GM19193 (cell line): ENCODE measurements around the gene CDH23.
A peak's percentile ranks its signal among the peaks of the same experiment; 100 is the strongest.

Experiments
- POLR2A ChIP-seq: IDR thresholded peaks from 4 replicates; pipeline ENCODE4 v1.6.1; 2011; ENCODE audit not compliant: insufficient read depth, insufficient read length; ENCODE audit errors: extremely low read depth

The CDH23 gene

DNA sequence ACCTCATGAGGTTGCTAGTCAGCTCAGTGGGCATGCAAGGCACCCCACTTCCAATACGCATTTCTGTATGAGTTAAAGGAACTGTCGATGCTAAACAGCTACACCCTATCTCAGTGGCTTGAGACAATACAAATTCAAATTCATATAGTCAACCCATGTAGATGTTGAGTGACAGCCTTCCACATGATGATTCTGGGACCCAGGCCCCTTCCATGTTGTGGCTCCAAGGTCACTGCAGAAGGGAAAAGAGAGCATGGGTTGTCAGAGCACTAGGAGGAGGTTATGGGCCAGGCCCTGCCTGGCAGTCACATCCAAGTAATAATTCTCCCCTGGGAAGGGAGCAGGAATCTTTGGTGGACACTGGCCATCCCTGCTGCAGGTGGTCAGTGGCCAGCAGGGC lies 294.7 kb downstream of the CDH23 start:
- no peak for TF ChIP-seq POLR2A

DNA sequence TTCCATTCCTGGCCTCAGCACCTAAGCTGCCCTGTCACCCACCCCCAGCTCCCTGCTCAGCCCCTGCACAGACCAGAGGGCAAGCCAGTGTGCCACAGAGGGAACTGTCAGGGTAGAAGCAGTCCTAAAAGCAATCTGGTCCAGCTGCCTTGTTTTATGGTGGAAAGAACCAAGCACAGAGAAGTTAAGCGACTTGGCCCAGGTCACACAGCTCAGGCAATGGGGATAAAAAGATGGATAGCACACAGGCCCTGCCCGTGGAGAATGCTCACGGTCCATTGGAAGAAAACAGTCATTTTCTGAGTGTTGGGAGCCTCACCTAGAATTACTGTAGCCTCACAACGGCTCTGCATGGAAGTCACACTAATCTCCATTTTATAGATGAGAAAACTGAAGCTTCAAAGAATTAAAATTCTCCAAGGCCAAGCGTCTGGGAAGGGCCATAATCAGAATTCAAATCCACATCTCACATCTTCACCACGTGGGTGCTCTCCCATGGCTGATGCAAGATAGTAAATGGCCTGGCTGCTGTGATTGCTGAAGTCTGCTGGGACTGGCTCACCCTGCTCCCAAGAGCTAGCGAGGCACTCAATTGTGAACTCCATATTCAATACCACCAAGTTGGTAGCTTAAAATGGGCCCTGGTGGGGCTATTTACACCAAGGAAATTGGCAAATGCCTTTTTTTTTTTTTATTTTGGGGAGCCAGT lies 296.0 kb downstream of the CDH23 start:
- TF ChIP-seq POLR2A, result no peak

DNA sequence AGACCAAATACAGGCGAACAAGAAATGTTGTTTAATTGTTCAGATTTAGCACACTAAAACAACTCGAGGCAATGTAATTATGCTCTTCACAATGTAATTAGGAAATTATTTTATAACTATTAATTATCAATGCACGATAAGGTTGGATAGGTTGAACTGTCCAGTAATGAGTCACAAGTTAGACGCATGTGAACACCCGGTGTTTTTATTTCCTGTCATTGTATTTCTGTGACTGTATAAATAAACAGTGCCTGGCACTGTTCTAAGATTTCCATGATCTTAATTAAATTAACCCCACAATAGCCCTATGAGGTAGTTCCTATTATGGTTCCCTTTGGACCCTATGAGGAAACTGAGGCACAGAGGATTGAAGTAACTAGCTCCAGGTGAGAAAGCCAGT lies 296.7 kb downstream of the CDH23 start:
- TF ChIP-seq POLR2A, result no peak

DNA sequence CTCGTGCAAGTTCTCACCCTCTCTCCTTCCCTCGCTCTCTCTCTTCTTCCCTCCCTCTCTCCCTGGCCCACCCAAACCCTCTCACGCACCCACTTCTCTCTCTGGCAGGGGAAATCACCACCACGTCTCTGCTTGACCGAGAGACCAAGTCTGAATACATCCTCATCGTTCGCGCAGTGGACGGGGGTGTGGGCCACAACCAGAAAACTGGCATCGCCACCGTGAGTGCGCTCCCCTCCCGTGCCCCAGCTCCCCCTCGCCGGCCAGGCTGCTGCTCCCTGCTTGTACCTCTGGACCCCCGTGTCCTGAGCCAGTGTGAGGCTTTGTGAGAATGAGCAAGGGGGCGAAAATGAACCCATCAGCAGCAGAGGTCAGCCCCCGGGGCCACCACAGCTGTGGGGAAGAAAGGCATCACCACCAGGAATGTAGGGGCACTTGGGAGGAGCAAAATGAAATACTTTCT lies 297.4 kb downstream of the CDH23 start:
- no peak for TF ChIP-seq POLR2A

DNA sequence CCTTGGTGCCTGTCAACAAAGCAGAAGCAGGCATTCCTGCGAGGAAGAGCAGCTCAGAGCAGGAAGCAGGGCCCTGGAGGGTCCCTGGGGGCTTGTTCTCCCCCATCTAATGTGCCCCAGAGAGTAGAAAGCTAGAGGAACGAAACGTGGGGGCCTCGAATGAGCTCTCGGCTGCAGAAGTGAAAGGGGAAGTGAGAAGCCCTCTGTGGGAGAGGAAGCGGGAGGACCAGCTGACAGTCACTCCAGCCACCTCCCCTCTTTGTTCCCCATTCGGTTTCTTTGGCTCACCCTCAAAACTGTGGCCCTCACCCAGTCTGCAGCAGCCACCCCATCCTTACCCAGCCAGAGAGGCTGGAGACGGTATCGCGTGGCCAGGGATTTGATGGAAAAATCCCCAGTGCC lies 297.8 kb downstream of the CDH23 start:
- peak; percentile 8 for TF ChIP-seq POLR2A

DNA sequence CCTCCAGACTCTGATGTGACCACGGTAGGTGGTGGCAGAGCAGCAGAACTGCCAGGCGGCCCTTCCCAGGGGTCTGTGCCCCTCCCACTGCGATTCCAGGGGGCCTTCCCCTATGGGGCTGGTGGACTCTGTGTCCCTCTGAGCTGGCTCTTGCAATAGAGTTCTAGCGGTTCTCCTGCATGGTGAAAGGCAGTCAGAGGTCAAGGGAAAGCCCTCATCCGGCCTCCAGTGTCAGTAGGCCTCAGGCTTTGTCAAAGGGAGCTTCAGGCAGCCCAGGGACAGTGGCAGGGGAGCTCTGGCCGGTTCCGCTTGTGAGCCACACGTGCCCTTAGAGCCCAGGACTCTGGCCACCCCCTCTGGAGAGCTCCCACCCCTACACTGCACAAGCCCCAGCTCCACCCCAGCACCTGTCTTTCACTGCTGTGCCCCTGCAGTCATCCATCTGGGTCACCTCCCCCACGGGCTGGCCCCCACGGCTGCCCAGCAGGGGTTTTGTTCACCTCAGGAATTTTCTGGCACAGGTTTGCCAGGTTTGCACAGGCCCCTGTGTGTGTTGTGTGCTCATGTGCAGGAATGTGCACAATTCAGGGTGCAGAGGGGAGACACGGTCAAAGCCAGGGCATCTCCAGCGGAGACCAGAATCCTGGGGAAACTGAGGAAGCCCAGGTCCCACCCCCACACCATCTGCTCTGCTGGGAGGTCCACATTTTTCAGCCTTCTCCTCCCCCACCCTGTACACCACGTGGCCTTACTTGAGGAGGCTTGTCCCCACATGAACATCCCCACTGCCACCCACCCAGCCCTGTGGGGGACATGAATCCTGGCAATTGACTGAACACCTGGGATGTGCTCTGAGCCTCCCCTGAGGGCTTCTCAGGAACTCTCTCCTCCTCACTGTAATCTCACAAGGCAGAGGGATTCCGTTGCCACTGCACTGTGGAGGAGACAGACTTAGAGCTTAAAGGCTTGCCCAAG lies 299.1 kb downstream of the CDH23 start:
- TF ChIP-seq POLR2A, result no peak

DNA sequence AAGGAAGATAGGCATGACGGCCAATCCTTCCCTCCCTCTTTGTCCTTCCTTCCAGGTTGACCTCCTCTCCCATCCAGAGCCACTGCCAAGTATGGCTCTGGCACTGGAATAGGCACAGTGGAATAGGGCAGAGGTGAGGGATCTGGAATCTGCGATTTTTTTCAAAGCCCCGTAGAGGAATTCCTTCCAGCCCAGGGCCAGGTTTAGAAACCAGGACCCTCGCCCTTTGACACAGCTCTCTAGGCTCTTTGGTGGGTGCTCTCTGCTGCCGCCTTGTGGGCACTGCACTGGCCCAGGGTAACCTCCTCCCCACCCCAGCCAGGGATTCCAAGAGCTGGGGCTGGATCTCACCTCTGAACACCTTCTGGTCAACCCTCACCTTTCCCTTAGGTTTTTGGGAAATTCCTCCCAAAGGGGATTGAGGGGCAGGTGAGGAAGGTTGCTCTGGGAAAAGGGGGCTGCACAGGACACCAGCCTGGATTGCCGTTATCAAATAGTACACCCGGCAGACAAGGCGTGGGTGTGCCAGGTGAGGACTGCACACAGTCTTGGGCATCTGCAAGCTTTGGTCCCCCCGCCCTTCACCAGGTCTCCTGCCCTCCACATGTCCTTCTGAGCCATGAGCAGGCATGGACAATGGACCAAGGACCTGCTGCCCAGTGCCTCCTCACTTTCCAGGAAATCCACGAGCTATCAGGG lies 300.1 kb downstream of the CDH23 start:
- no peak for TF ChIP-seq POLR2A

DNA sequence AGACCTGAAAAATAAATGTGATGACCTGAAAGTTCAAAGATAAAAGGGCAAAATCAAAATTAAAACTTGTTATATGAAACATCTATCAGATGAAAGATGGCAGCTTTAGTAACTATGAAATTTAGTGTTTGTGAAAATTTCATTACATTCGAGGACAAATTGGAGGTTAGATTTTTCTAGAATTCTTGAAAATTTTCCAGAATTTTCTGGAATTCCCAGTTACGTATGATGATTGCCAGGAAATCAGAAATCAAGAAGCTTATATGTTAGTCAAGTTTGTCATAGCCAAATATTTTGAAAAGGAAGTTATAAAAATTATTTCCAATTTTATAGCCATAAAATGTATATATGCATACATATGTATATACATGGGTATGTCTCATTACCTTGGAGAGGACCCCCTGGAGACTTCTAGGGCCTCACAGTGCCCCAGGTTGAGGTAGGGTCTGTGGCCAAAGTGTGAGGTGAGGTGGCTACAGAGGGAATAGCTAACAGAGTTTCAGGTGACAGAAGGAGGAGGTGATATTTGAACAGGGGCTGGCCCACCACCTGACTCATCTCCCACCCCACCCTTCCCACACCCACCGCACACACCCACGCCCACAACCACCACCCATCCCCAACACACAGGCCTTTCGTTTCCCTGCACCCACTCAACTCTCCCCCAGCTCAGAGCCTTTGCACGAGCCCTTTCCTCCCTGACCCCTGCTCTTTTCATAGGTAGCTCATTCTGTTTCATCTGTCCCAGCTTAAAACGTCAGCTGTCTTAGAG lies 301.4 kb downstream of the CDH23 start:
- no peak for TF ChIP-seq POLR2A

DNA sequence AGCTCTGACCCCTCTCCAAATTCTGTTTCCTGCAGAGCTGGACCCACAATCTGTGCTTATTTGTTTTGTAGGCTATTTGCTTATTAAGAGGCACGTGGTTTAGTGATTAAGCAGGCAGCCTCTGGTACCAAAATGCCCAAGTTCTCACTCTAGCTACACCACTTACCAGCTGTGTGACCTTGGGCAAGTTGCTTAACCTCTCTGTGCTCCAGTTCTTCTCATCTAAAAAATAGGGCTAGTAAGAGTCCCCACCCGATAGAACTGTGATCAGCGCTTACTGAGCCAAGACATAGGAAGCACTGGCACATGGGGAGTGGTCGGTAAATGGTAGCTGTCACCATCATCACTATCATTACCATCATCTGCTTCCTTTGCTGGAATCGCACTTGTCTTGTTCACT lies 302.0 kb downstream of the CDH23 start:
- no peak for TF ChIP-seq POLR2A

DNA sequence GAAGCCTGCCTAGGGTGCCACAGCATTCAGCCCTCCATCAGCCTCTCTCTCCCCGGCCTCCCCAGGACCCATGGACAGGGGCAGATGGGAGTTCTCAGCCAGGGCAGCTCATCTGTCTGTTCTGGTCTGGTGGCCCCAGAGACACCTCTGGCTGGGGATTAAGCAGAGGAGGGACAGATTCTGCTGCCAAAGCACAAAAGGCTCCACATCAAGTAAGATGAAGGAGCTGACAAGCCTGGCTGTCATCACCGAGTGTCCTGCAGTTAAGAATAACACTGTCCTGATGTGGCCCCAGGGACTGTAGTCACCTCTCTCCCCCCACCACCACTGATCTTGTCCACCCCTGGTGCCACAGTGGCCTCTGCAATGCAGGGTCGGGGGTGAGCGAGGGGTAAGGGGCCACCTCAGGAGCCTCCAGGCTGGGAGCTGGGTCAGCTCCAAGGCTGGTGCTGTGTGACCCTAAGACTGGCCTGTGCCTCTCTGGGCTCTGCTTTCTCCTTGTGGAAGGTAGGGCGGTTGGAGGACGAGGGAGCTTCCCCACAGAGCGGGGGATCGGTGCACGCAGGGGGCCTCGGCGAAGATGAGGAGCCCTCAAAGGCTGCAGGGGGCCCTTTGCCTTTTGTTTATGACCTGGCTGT lies 304.1 kb downstream of the CDH23 start:
- no peak for TF ChIP-seq POLR2A

DNA sequence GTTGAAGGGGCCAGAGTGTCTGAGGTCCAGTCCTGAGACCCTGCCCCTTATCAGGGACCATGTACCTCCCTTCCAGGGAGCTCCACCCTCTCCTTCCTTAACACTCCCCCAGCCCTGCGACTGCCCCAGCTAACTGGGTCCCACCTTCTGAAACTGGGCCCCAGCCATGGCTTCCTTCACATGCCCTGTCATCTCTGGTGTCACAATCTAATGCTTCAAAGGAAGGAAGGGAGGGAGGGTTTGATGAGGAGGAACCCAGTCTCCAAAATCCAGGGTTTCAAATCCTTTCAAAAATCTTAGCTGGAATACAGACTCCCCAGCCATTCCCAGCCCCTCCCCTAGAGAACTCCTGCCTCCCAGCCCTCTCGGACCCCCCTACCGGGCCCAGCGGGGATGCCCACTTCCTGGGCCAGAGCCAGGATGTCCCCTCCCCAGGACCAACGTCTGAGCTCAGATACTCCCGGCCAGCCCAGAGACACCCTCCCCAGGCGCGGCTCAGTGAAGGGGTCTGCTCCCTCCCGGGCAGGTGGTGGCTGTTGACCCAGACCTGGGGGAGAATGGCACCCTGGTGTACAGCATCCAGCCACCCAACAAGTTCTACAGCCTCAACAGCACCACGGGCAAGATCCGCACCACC lies 304.9 kb downstream of the CDH23 start:
- no peak for TF ChIP-seq POLR2A

DNA sequence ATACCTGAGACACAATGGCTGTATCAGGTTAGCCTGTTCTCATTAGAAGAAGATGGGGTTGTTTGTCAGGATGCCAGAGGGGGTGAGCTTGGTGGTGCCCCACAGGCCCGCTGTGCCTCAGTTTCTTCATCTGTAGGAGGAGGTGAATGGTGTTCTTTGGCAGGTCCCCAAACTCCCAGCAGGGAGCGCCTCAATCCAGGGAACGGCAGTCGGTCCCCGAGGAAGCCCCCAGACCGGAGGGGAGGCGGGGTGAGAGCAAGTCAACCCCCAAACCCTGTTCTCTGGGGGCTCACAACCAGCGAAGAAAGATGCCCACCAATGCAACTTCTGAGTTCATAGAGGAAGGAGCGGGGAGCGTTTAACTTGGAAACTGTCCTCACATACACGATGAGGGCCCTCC lies 306.9 kb downstream of the CDH23 start:
- no peak for TF ChIP-seq POLR2A

DNA sequence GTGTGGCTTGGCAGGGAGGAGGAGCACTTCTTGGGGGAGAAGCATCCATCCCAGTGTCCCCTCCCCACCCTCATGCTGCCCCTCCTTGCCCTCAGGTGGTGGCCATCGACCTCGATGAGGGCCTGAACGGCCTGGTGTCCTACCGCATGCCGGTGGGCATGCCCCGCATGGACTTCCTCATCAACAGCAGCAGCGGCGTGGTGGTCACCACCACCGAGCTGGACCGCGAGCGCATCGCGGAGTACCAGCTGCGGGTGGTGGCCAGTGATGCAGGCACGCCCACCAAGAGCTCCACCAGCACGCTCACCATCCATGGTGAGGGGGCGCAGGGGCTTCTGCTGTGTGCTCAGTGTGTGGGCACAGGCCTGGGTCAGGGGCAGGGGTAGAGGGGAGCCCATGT lies 308.1 kb downstream of the CDH23 start:
- TF ChIP-seq POLR2A, result no peak

DNA sequence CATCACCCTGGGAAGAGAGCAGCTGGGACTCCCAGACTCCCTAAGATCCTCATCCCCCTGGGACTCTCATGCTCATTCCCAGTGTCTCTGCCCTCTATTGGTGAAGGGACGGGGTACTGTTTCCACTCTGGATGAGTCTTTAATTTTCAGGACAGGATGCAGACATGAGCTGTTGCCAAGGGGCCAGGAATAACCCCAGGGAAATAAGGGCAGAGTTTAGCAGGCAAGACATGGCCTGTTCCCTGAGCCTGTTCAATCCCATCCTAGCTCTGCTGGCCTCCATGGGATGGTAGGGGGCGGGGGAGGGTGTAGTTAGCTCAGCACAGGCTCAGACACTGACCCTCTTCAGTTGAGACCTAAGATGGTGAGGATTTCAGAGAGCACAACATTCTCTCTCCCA lies 308.9 kb downstream of the CDH23 start:
- TF ChIP-seq POLR2A, result no peak
